HG03025 (cell line): ENCODE data around the gene LZTFL1.

Experiments
- ATAC-seq: cut with Tn5 transposase; IDR thresholded peaks from one replicate; pipeline ENCODE4 v1.9.1; 2021; ENCODE audit warnings: mild to moderate bottlenecking, moderate library complexity; ENCODE audit not compliant: unreplicated experiment, low FRiP score

LZTFL1 gene, protein sequence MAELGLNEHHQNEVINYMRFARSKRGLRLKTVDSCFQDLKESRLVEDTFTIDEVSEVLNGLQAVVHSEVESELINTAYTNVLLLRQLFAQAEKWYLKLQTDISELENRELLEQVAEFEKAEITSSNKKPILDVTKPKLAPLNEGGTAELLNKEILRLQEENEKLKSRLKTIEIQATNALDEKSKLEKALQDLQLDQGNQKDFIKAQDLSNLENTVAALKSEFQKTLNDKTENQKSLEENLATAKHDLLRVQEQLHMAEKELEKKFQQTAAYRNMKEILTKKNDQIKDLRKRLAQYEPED

GRCh38 chr3:45841757-45842491 is at the start of gene LZTFL1:
TSS of gene LZTFL1 (minus strand) at chr3:45842119. CDS start at chr3:45841991, 128 bp downstream.
- peak; percentile 96 for ATAC-seq

- ATAC-seq, result no peak
These were observed 48.5 kb upstream of the LZTFL1 start for GRCh38 chr3:45890405-45890804.

DNA sequence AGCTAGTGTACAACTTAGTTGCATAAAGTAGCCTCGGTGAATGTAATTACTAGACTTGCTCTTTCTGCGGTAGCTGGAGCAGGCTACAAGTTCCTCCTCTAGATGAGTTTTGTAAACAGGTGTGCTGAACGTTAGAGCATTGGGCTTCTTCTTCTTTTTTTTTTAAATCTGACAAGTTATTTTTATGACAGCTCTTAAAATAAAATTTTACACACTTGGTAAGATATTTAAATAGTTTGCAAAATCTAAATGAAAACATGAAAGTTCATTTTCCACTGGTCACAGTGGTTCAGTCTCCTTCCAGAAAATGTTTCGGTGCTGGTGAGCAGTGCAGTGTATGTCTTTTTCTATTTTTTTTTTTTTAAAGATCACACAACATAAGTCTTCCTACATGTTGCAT is 47.4 kb upstream of the LZTFL1 start:
- ATAC-seq, result no peak

- ATAC-seq, result no peak
These were observed 46.0 kb upstream of the LZTFL1 start for GRCh38 chr3:45887759-45888511.

- ATAC-seq, result no peak
These were observed 45.4 kb upstream of the LZTFL1 start for GRCh38 chr3:45887285-45887684.

- no peak for ATAC-seq
These were observed 44.2 kb upstream of the LZTFL1 start, which contains the start of gene CCR9 for GRCh38 chr3:45885979-45886705. TSS of gene CCR9 (plus strand) at chr3:45886543. CDS start at chr3:45894934, 8,391 bp downstream.

- no peak for ATAC-seq
These were observed 42.7 kb upstream of the LZTFL1 start for GRCh38 chr3:45884368-45885201.

GRCh38 chr3:45881078-45882022 is 39.4 kb upstream of the LZTFL1 start:
- no peak for ATAC-seq

- ATAC-seq, result no peak
These were observed 38.8 kb upstream of the LZTFL1 start for GRCh38 chr3:45880725-45881077.

GRCh38 chr3:45878124-45878523 is 36.2 kb upstream of the LZTFL1 start:
- ATAC-seq, result no peak

- ATAC-seq, result no peak
These were observed 32.9 kb upstream of the LZTFL1 start for GRCh38 chr3:45874677-45875346.

- ATAC-seq, result no peak
These were observed 31.7 kb upstream of the LZTFL1 start for GRCh38 chr3:45873638-45874037.

DNA sequence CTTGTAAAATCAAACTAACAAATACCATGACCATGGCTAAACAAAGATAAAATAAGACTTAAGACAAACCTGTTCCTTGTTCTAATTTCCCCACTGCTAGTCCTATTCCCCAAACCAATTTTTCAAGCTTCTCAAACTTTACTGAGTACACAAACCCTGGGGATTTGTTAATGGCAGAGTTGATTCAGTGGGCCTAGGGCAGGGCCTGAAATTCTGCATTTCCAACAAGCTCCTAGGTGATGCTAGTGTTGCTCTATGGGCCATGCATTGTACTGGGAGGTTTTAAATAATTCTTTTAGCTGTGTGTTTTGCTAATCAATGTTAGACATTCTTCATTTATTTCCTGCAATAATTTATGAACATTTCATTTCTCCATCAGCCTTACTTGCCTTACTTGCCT is 31.1 kb upstream of the LZTFL1 start:
- ATAC-seq, result no peak

DNA sequence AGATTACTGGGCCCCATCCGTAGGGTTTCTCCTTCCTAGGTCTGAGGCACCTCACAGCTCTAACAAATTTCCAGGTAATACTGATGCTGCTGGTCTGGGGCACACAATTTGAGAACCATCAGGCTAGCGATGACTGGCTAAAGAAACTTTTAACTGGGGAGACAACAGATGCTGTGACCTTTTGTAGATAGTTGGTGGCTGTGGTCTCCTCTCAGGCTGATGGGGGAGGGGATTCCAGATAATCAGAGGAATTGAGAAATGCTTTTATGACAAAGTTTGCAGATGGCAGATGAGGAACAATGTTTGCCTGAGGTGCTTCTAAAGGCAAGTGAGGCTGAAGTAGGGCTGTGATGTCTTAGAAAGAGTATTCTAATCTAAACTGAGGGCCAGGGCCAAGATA is 30.6 kb upstream of the LZTFL1 start:
- ATAC-seq, result no peak

DNA sequence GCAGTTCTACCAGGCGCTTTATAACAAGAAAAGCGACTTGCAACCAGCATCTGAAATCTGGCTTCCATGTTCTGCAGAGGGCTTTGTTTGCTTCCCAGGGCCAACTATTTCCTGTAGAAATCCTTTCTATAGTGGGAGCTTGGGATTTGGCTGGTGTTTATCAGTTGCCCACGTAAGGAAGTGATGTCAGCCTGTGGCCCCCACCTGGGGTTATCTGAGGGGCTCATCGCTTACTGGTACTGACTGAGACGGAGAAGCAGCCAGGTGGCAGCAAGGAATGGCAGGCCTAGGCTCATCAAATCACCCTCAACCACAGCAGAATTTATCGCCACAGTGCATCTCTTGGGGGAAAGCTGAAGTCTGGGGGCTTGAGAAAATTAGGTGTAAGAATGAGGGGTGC is 29.9 kb upstream of the LZTFL1 start:
- no peak for ATAC-seq

DNA sequence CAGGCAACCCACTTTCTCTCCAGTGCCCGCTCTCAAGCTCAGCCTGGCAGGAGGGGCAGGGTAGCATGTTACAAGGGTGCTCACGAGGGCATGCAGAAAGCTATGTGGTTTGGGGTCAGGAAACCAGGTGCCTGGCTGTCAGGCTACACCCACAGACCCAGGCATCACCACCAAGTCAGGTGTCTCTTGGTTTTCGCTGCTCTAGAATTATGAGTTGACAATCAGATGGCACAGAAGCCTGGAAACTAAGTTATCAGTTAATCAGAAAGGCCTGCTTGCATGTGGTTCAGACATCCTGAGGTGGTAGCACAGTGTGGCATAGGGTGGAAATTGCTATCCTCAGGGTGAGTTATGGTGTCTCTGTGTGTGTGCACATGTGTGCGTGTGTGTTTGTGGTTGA is 28.2 kb upstream of the LZTFL1 start:
- no peak for ATAC-seq

- ATAC-seq, result no peak
These were observed 27.7 kb upstream of the LZTFL1 start for GRCh38 chr3:45869638-45870037.

DNA sequence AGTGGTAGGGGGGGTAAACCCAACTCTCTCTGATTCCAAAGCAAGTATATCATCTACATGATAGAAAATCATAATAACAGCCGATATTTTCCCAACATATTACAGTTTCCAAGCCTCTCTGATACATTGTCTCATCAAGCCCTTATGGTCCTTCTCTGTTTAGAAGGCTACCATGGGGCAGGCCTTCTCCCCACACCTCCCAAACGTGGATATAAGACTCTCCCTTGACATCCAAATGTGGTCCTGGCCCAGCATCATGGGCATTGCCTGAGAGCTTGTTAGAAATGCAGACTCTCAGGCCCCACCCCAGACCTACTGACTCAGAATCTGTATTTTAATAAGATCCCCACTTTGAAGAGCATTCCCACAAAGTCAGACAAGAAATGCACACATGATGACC is 26.7 kb upstream of the LZTFL1 start:
- no peak for ATAC-seq
